ENCODE data around the gene CLSTN1. TPM values are rescaled to one million over a fixed set of nuclear protein-coding genes. Genes with fewer than 3 reads are reported as not detected.

Gene CLSTN1
- total RNA-seq, 1 experiment from 2014 or later, result 99.3 TPM

GRCh38 chr1:9843576-9843945 is 19.8 kb upstream of the CLSTN1 start:
- Mint-ChIP-seq H3K9me3 (ENCODE audit: low read depth, unreplicated experiment) (no peaks in the 10 kb centered on the region), H3K4me1 (ENCODE audit: low read depth, unreplicated experiment) (no peaks in the 10 kb centered on the region), H3K36me3 (ENCODE audit: insufficient read depth, unreplicated experiment) (no peaks in the 10 kb centered on the region), H3K4me3 (ENCODE audit: low read depth, unreplicated experiment) (no peak overlapping the region), H3K27me3 (ENCODE audit: unreplicated experiment) (no peaks in the 10 kb centered on the region), H3K27ac (ENCODE audit: unreplicated experiment) (no peak overlapping the region)
- BruUV-seq (replicated peaks), result no TSS peak
- DNase-seq, result no peak
- TF ChIP-seq, protein P1, sequence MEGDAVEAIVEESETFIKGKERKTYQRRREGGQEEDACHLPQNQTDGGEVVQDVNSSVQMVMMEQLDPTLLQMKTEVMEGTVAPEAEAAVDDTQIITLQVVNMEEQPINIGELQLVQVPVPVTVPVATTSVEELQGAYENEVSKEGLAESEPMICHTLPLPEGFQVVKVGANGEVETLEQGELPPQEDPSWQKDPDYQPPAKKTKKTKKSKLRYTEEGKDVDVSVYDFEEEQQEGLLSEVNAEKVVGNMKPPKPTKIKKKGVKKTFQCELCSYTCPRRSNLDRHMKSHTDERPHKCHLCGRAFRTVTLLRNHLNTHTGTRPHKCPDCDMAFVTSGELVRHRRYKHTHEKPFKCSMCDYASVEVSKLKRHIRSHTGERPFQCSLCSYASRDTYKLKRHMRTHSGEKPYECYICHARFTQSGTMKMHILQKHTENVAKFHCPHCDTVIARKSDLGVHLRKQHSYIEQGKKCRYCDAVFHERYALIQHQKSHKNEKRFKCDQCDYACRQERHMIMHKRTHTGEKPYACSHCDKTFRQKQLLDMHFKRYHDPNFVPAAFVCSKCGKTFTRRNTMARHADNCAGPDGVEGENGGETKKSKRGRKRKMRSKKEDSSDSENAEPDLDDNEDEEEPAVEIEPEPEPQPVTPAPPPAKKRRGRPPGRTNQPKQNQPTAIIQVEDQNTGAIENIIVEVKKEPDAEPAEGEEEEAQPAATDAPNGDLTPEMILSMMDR (IDR thresholded peaks at IDR 0.05; ENCODE audit: unreplicated experiment), result no peak
- intact Hi-C loops (cut with micrococcal nuclease; ENCODE audit: unreplicated experiment), result no loop called here
- CTCF ChIA-PET, result no interaction called here

DNA sequence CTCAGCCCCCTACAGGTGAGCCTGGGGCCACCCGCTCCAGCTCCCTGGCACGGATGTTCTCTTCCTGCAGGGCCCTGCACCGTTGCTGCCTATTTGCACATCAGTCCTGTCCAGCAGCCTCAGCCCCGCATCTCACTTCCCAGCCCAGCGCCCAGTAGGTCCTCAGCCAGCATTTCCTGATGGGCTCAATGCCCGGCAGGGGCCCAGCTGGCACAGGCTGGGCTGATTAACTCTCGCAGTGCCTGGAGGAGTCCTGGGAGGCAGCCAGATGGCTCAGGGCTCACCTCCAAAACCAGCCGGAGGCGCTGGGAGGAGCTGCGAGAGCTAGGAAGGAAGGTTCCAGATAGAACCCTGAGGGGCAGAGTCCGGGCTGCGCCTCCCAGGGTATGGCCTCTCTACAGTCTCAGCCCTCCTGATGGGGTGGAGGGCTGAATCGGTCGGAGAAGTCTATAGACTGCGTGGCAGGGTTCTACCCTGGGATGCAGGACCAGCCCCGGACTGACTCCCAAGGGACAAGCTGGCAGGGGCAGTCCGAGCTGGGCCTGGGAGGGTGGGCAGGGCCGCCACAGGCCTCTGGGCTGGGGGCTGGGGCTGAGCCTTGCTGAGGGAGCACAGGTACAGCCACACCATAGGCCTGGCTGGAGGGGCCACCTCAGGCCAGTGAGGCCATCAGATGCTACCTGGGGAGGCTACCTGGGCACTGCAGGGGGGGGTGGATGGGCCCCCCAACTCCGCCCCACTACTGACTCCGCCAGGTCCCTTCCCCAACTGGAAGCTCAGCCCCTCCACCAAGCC is 19.2 kb upstream of the CLSTN1 start:
- no TSS peak for BruUV-seq (replicated peaks)
- H3K36me3 Mint-ChIP-seq (ENCODE audit: insufficient read depth, unreplicated experiment), result no peaks in the 10 kb centered on the region
- H3K27ac Mint-ChIP-seq (ENCODE audit: unreplicated experiment), result no peak overlapping the region
- H3K9me3 Mint-ChIP-seq (ENCODE audit: low read depth, unreplicated experiment), result no peaks in the 10 kb centered on the region
- no peaks in the 10 kb centered on the region for H3K4me1 Mint-ChIP-seq (ENCODE audit: low read depth, unreplicated experiment)
- H3K27me3 Mint-ChIP-seq (ENCODE audit: unreplicated experiment), result no peaks in the 10 kb centered on the region
- intact Hi-C loops (cut with micrococcal nuclease; ENCODE audit: unreplicated experiment), result no loop called here
- no peak overlapping the region for H3K4me3 Mint-ChIP-seq (ENCODE audit: low read depth, unreplicated experiment)
- TF ChIP-seq, protein P1 (IDR thresholded peaks at IDR 0.05; ENCODE audit: unreplicated experiment), result no peak
- no peak for DNase-seq
- CTCF ChIA-PET, result no interaction called here

DNA sequence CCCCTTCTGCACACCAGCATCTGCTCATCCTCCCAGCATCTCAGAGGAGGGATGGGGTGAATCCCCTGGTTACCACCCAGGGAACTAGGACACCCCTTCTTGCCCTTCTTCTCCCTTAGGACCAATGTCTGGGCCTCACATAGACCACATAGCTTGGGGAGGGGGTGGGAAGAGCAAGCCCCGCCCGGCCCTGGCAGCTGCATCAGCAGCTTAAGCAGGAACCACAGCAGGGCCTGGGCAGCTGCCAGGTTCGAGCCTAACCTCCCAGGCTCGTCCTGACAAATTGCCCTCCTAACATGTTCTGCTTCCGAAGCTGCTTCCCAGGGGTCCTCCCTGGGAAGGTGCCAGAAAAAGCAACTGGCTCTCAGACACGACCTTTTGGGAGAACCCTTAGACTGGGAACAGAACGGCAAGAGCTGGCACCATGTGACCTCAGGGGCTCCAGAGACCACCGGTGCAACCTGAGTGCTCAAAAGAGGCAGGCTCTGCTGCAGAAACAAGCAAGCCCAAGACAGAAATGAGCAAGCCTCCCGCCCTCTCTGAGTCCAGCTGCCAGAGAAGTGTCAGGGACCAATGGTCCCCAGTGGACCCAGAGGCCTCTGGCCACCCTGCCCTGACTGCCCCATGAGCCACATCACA is 18.4 kb upstream of the CLSTN1 start:
- TF ChIP-seq, protein P1 (IDR thresholded peaks at IDR 0.05; ENCODE audit: unreplicated experiment), result no peak
- no peak overlapping the region for H3K4me3 Mint-ChIP-seq (ENCODE audit: low read depth, unreplicated experiment)
- no peak overlapping the region for H3K27ac Mint-ChIP-seq (ENCODE audit: unreplicated experiment)
- no peaks in the 10 kb centered on the region for H3K4me1 Mint-ChIP-seq (ENCODE audit: low read depth, unreplicated experiment)
- no peaks in the 10 kb centered on the region for H3K27me3 Mint-ChIP-seq (ENCODE audit: unreplicated experiment)
- no TSS peak for BruUV-seq (replicated peaks)
- no peaks in the 10 kb centered on the region for H3K36me3 Mint-ChIP-seq (ENCODE audit: insufficient read depth, unreplicated experiment)
- intact Hi-C loops (cut with micrococcal nuclease; ENCODE audit: unreplicated experiment), result no loop called here
- CTCF ChIA-PET, result interaction anchor here (0.9 kb wide), 1 partner anchor 12 kb away, joined by 3 read pairs; no protein-coding TSS in a partner anchor
- H3K9me3 Mint-ChIP-seq (ENCODE audit: low read depth, unreplicated experiment), result no peaks in the 10 kb centered on the region
- no peak for DNase-seq

GRCh38 chr1:9841460-9841859 is 17.7 kb upstream of the CLSTN1 start:
- TF ChIP-seq, protein P1 (IDR thresholded peaks at IDR 0.05; ENCODE audit: unreplicated experiment), result no peak
- Mint-ChIP-seq H3K27ac (ENCODE audit: unreplicated experiment) (no peak overlapping the region), H3K4me1 (ENCODE audit: low read depth, unreplicated experiment) (no peaks in the 10 kb centered on the region), H3K27me3 (ENCODE audit: unreplicated experiment) (no peaks in the 10 kb centered on the region), H3K4me3 (ENCODE audit: low read depth, unreplicated experiment) (no peak overlapping the region), H3K36me3 (ENCODE audit: insufficient read depth, unreplicated experiment) (no peaks in the 10 kb centered on the region), H3K9me3 (ENCODE audit: low read depth, unreplicated experiment) (no peaks in the 10 kb centered on the region)
- BruUV-seq (replicated peaks), result no TSS peak
- no peak for DNase-seq
- intact Hi-C loops (cut with micrococcal nuclease; ENCODE audit: unreplicated experiment), result no loop called here
- CTCF ChIA-PET, result no interaction called here

Data from Calu3 (cell line).